Measurements from ENCODE around the gene ISCU. TPM values are rescaled to one million over a fixed set of nuclear protein-coding genes. Genes with fewer than 3 reads are reported as not detected.

ISCU gene
- total RNA-seq, 4 donors from 2014 or later: 207 to 257 (median 242) TPM

DNA sequence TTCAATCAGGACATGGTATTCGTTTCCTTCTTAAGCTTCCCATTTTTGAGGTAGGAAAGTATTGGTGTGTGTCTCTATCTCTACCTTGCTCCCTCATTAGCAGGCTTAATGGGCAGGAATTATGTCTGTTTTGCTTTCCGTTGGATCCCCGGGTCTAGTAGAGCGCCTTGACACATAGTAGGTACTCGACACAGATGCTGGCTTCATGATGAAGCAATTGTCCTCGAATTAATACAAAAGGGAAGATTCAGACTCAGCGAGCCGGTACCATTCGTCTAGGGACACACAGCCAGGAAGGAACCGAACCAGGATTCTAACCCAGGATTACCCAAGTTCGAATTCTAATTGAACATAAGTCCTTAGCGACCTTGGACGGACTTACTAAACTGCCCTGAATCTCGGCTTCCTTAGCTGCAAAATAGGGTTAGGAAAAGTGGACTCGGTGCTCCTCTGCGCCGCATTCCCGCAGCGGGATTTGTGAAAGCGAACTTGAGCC lies 496 bp upstream of the ISCU start:
- TF ChIP-seq CTCF (IDR thresholded peaks at IDR 0.05) (no peak), POLR2AphosphoS5 (IDR thresholded peaks at IDR 0.05) (no peak), EP300 (IDR thresholded peaks at IDR 0.05) (no peak), POLR2A (IDR thresholded peaks at IDR 0.05; ENCODE audit: low read depth) (no peak)
- DNase-seq (ENCODE audit: extremely low spot score): no peak
- intact Hi-C loops (cut with DNase I): loop anchor here (5.0 kb wide), 1 partner anchor 290 kb away; no protein-coding TSS in a partner anchor
- H3K27ac ChIP-seq (replicated peaks in 1 of 4): peak overlapping the region; percentile 93 to 95 (median 95)
- H3K9me3 ChIP-seq: no peaks in the 10 kb centered on the region
- peak overlapping the region; percentile 82 to 93 (median 84) for H3K4me3 ChIP-seq
- no peaks in the 10 kb centered on the region for H3K27me3 ChIP-seq
- under 1% methylated on average over 20 of the region's 20 CpGs for WGBS
- peaks cover 63 to 80% (median 78%) of the 10 kb centered on the region in 4 donors for H3K4me1 ChIP-seq
- H3K36me3 ChIP-seq: peaks cover 26 to 42% (median 34%) of the 10 kb centered on the region in 4 donors

DNA sequence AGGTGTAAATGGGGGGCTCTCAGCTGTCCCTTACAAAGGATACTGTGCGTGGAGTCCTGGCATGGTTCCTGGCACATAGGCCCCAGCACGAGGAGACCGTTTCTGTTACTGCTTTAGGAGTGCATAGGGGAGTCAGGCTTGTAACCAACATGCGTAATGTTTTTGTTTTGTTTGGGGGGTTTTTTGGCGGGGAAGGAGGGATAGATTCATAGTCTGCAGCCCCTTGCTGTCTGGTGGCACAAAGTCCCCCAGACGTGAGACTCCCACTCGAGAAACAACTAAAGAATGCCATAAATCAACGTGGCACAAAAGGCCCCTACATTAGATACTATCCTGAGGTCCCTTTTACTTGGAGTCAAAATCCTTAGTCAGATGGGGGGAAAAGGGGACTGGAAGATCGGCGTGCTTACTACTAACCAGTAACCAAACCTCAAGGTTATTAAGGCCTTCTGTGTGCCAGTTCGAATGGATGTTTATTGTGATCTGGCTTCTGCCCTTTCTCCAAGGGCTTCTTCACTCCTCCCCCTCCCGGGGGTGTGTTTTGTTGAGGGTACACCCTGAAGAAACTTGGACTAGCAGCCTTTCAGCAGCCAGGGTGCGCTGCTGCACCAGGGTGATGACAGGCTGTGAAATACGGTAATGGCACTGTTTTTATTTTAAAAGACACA lies 874 bp downstream of the ISCU start:
- intact Hi-C loops (cut with DNase I): loop anchor here (1.0 to 5.0 kb wide), 2 partner anchors 55 to 289 kb away; no protein-coding TSS in a partner anchor
- peaks cover 61 to 78% (median 71%) of the 10 kb centered on the region in 4 donors for H3K4me1 ChIP-seq

DNA sequence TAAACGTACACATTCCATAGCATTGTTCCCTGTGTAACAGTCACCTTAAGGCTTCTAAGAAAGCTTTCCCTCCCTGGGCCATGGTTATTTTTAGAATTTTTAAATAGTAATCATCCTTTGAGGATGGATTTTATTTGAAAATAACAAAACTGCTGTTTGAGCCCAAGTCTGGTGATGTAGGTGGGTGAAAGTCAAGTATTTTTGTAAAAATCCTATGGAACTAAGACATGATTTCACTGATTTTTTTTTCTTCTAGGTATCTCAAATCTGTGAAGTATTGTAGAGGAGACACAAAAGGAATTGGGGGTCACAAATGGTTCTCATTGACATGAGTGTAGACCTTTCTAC lies 1.4 kb downstream of the ISCU start:
- Histone ChIP-seq H3K4me3 (peak overlapping the region; percentile 82 to 93 (median 84)), H3K4me1 (peaks cover 60 to 73% (median 66%) of the 10 kb centered on the region in 4 donors), H3K36me3 (peaks cover 43 to 49% (median 47%) of the 10 kb centered on the region in 4 donors), H3K27ac (replicated peaks in 1 of 4) (peak overlapping the region; percentile 29 to 95 (median 94)), H3K9me3 (no peaks in the 10 kb centered on the region), H3K27me3 (no peaks in the 10 kb centered on the region)
- DNase-seq (ENCODE audit: extremely low spot score): no peak
- no peak for TF ChIP-seq POLR2A (IDR thresholded peaks at IDR 0.05; ENCODE audit: low read depth)
- TF ChIP-seq CTCF (IDR thresholded peaks at IDR 0.05): no peak
- no peak for TF ChIP-seq POLR2AphosphoS5 (IDR thresholded peaks at IDR 0.05)
- no peak for TF ChIP-seq EP300 (IDR thresholded peaks at IDR 0.05)
- intact Hi-C loops (cut with DNase I): loop anchor here (1.0 to 5.0 kb wide), 3 partner anchors 55 to 387 kb away; no protein-coding TSS in a partner anchor
- WGBS: 5% methylated on average over 1 of the region's 1 CpG

More for the DNA sequence above, 874 bp downstream of the ISCU start:
- H3K9me3 ChIP-seq: no peaks in the 10 kb centered on the region
- 3% methylated on average over 14 of the region's 14 CpGs for WGBS
- peaks cover 39 to 47% (median 43%) of the 10 kb centered on the region in 4 donors for H3K36me3 ChIP-seq
- peak overlapping the region; percentile 82 to 93 (median 84) for H3K4me3 ChIP-seq
- DNase-seq (ENCODE audit: extremely low spot score): peak; percentile 94
- H3K27ac ChIP-seq (replicated peaks in 1 of 4): peak overlapping the region; percentile 93 to 95 (median 95)
- H3K27me3 ChIP-seq: no peaks in the 10 kb centered on the region
- TF ChIP-seq EP300 (IDR thresholded peaks at IDR 0.05) (no peak), POLR2A (IDR thresholded peaks at IDR 0.05; ENCODE audit: low read depth) (no peak), CTCF (IDR thresholded peaks at IDR 0.05) (peak; percentile 86 to 94 (median 87)), POLR2AphosphoS5 (IDR thresholded peaks at IDR 0.05) (peak; percentile 72 to 81)

DNA sequence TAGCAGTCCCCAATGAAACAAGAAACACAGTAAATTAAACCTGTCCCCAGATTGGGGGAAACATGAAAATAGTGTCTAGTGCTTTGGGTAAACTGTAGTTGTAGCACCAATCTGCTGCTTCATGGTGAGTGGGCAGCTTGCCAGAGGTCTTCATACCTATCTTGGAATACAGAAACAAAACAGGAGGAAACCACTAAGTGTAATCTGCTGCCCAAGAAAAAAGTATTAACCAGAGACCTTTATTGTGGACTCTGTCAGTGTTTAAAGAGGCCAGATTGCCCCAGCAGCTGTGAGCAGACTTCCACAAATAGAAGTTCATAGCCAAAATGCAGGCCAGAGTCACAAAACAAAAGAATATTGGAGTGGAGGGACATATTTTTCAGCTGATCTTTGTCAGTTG lies 2.3 kb downstream of the ISCU start:
- peaks cover 47 to 58% (median 57%) of the 10 kb centered on the region in 4 donors for H3K36me3 ChIP-seq
- peak; percentile 80 for DNase-seq (ENCODE audit: extremely low spot score)
- peaks cover 51 to 64% (median 57%) of the 10 kb centered on the region in 4 donors for H3K4me1 ChIP-seq
- H3K9me3 ChIP-seq: no peaks in the 10 kb centered on the region
- peak overlapping the region in 3 of 4 donors; percentile 2 to 93 (median 5) for H3K27ac ChIP-seq (replicated peaks in 1 of 4)
- no peaks in the 10 kb centered on the region for H3K27me3 ChIP-seq
- intact Hi-C loops (cut with DNase I): loop anchor here (2.0 to 5.0 kb wide), 3 partner anchors 288 to 528 kb away; partner anchors contain the start of gene ALKBH2
- TF ChIP-seq EP300 (IDR thresholded peaks at IDR 0.05) (no peak), POLR2AphosphoS5 (IDR thresholded peaks at IDR 0.05) (no peak), CTCF (IDR thresholded peaks at IDR 0.05) (no peak), POLR2A (IDR thresholded peaks at IDR 0.05; ENCODE audit: low read depth) (no peak)
- no peak overlapping the region for H3K4me3 ChIP-seq

Measured in esophagus muscularis mucosa (tissue), 4 donors.